NCI-H1417 treated with DMSO at 0.1 percent for 48 hours (cell line): Measurements from ENCODE around the gene TSPAN32.

Experiments
- DNase-seq: peaks from one replicate; lab custom pipeline; 2025; lab: John Stamatoyannopoulos, UW

The TSPAN32 gene

DNA sequence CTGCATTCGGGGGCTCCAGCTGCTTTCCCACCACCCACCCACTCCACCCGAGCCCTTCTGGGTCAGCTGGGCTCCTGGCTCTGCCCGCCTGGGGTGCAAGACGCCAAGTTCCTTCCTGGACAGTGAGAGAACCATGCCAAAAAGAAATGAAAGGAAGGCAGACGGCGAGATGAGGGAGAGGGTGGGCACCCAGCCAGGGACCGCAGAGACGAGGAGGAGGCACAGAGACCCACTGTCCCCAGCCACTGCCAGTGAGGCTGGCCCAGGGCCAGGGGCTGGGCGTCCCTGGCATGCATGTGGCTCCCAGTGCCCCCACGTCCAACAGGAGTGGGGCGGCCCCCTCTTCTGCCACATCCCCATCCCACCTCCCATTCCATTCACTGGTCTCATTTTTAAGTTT, 64.5 kb downstream of the TSPAN32 start:
- DNase-seq, result no peak

DNA sequence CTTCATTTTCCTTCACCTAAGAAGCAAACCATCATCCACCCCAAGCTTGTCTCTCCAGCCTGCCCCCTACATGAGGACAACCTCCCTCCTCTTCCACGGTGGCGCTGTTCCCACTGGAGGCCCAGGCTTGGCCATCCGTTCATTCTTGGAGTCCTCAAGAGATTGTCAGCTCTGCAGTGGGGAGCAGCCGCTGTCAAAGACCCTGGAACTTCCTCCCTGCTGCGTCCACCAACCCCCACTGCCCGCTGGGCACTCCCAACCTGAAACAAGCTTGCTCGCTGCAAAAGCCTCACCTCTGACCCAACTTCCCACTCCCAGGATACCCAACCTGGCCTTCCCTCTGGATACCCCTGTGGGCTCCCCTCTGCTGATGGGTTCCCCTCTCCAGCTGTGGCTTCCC, 64.9 kb downstream of the TSPAN32 start:
- no peak for DNase-seq

DNA sequence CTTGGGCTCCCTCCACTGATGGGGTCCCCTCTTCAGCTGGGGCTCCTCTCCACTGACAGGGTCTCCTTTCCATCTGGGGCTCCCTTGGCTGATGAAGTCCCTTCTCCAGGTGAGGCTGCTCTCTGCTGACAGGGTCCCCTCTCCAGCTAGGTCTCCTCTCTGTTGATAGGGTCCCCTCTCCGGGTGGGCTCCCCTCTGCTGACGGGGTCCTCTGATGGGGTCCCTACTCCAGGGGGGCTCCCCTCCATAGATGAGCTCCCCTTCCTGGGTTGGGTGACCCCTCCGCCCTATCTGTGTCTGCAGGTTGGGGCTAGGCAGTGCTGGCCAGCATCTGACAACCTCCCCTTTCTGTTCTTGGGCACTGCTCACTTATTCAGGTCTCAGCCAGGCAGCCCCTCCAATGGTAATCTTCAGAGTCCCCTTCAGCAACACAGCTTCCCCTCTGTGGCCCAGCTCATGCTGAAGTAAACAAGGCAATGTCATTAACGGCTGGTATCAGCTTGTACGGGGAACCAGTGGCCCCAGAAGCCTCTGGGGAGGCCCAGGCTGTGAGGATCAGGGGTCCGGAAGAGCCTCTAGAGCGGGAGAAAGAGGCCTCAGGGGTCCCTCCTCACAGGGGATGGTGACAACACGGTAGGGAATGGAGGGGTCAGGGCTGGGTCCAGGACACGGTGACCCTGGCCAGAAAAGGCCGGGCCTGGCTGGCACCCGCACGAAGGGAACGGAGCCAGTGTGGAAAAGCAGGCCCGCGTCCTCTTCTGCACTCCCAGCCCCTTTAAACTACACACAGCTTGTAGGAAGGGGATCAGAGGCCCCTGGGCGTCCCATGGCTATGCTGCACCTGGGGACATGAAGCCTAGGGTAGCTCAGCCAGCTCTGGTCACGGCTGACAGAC, 65.7 kb downstream of the TSPAN32 start:
- no peak for DNase-seq
